GM12874 (cell line): ENCODE results near the gene CDK6.

ENCODE experiments used
- CTCF ChIP-seq: IDR thresholded peaks from 2 replicates; pipeline ENCODE4 v1.5.1; 2011; ENCODE audit warnings: low read depth, mild to moderate bottlenecking, control low read depth, low read length, moderate library complexity; ENCODE audit not compliant: insufficient read depth

Gene CDK6

GRCh38 chr7:92680442-92680841, 155.9 kb downstream of the CDK6 start:
- no peak for TF ChIP-seq CTCF

GRCh38 chr7:92678291-92678920, 158.0 kb downstream of the CDK6 start:
- TF ChIP-seq CTCF: no peak

DNA sequence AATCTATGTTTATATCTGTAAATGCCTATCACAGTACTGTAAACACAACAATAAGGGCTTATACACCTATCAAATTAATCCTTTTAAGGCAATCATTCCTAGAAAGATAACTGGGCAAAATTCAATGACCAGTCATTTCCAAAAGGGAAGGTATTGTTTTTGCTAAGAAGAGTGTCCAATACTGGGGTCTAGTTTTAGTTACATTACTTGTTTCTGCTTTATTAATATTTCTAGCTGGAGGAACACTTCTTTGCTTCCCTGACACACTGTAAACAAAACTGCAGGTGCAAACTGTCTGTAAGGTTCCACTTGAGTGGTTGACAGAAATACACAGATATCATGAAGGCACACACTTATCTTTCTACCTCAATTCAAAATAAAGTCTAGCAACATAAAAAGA, 162.0 kb downstream of the CDK6 start:
- no peak for TF ChIP-seq CTCF

DNA sequence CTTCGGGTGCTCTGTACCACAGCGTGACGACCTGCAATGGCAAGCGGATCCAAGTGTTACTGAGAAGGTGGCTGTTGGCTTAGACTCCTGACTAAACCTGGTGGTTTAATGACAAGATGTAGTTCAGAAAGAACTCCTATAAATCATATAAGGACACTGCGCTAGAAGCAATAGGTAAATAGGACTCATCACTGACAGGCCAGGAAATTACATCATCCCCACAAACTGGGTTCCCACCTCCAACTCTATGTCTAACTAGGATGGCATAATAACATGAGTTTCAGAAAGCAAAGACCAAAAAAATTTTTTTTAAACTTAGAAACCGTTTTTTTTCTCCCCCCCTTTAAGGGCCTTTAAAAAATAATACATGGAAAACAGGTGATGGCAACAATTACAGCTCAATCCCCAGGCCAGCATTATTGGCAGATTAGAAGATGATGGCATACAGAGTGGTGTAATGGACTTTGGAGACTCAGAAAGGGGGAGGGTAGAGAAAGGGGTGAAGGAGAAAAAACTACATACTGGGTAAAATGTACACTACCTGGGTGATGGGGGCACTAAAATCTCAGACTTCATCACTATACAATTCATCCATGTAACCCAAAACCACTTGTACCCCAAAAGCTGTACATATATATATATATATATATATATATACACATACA, 164.7 kb downstream of the CDK6 start:
- TF ChIP-seq CTCF: no peak

GRCh38 chr7:92670204-92670851, 166.0 kb downstream of the CDK6 start:
- TF ChIP-seq CTCF: no peak

- TF ChIP-seq CTCF: no peak
Measured at GRCh38 chr7:92669616-92670165, 166.7 kb downstream of the CDK6 start.

- no peak for TF ChIP-seq CTCF
Measured at GRCh38 chr7:92668564-92668963, 167.8 kb downstream of the CDK6 start.
